ENCODE measurements around the gene WIZ. TPM values are rescaled to one million over a fixed set of nuclear protein-coding genes. Genes with fewer than 3 reads are reported as not detected.

Gene WIZ
- total and polyA plus RNA-seq, 2 of the 8 experiments (the other 6 are each of a cell fraction or from before 2014, with no cell fraction given), result 12.5 to 33.2 TPM

DNA sequence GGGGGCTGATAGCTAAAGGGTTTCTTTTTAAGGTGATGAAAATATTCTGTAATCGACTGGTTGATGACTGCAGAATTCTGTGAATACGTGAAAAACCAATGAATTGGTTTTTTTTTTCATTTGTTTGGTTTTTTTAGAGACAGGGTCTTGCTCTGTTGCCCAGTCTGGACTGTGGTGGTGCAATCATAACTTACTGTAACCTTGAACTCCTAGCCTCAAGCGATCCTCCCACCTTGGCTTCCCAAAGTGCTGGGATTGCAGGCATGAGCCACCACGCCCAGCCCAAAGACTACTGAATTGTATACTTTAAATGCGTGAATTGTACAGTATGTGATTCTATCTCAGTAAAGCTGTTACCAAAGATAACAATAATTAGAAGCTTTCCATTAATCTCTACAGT is 55.3 kb downstream of the WIZ start:
- 95% methylated on average over 5 of the region's 5 CpGs; no CpG with 5 or more reads in 1 of the 2 experiments for WGBS, 2 experiments (ENCODE audit: extremely low coverage in 1 of 2, insufficient coverage in 1 of 2, insufficient read length in 1 of 2, insufficient replicate concordance in 2 of 2, low coverage in 1 of 2, low lambda C conversion rate in 2 of 2, missing lambda C conversion rate in 1 of 2)
- Histone ChIP-seq H2BK5ac (ENCODE audit: low read depth, low read length) (no peak overlapping the region), H3K56ac (replicated peaks; ENCODE audit: insufficient read length, low read depth, low read length) (no peak overlapping the region), H4K5ac (ENCODE audit: insufficient read length, low read depth, low read length) (no peak overlapping the region), H3K23me2 (ENCODE audit: low read depth, low read length) (no peaks in the 10 kb centered on the region), H3K27ac (ENCODE audit: low read depth, low read length) (no peak overlapping the region), H4K8ac (ENCODE audit: extremely low read depth, insufficient read depth, low read length) (no peak overlapping the region), H4K91ac (replicated peaks; ENCODE audit: insufficient read length, low read length) (no peak overlapping the region), H3K4me3 (ENCODE audit: extremely low read depth in 1 of 4, insufficient read depth in 2 of 4, low read depth in 3 of 4, low read length in 4 of 4) (no peak overlapping the region), H3K23ac (ENCODE audit: insufficient read length) (no peak overlapping the region), H3K14ac (ENCODE audit: insufficient read length) (no peak overlapping the region), H3K18ac (ENCODE audit: extremely low read depth, low read length) (no peak overlapping the region), H2AFZ (ENCODE audit: low read length) (no peak overlapping the region), H3K36me3 (ENCODE audit: control insufficient read depth in 2 of 4, insufficient read depth in 4 of 4, low read length in 3 of 4) (peaks cover 20 to 52% (median 37%) of the 10 kb centered on the region in 4 experiments), H3K79me2 (ENCODE audit: control insufficient read depth in 1 of 2, insufficient read depth in 2 of 2, low read length in 2 of 2) (peaks cover 3 to 23% of the 10 kb centered on the region in 2 experiments; a peak in 2 of 4 replicates), H2BK120ac (replicated peaks; ENCODE audit: low read depth, low read length) (no peak overlapping the region), H3K4me2 (ENCODE audit: insufficient read depth in 1 of 2, low read depth in 2 of 2, low read length in 2 of 2) (no peak overlapping the region), H3K27me3 (replicated peaks in 1 of 4; ENCODE audit: control insufficient read depth in 3 of 4, extremely low read depth in 1 of 4, insufficient read depth in 3 of 4, low read length in 3 of 4) (no peaks in the 10 kb centered on the region), H2BK20ac (ENCODE audit: low read length) (no peak overlapping the region), H2BK15ac (ENCODE audit: low read length) (no peak overlapping the region), H3K9ac (replicated peaks in 1 of 4; ENCODE audit: extremely low read depth in 1 of 4, low read depth in 3 of 4, low read length in 3 of 4) (no peak overlapping the region), H3K4ac (replicated peaks; ENCODE audit: insufficient read length, low read depth, low read length) (no peak overlapping the region), H4K20me1 (replicated peaks in 1 of 2; ENCODE audit: control insufficient read depth in 1 of 2, insufficient read depth in 2 of 2, low read length in 2 of 2) (peaks cover 10 to 13% of the 10 kb centered on the region in 2 experiments), H3K4me1 (replicated peaks in 1 of 4; ENCODE audit: control insufficient read depth in 3 of 4, insufficient read depth in 4 of 4, low read length in 3 of 4) (no peaks in the 10 kb centered on the region), H3K79me1 (ENCODE audit: low read depth, low read length) (peaks cover 6% of the 10 kb centered on the region; the same call in 1 of the 2 replicates), H2BK12ac (ENCODE audit: low read depth, low read length) (no peak overlapping the region), H2AK5ac (ENCODE audit: low read depth, low read length) (no peak overlapping the region), H3K9me3 (ENCODE audit: insufficient read depth in 2 of 2, low read depth in 1 of 2, low read length in 1 of 2) (no peaks in the 10 kb centered on the region)
- FAIRE-seq (no peak), DNase-seq (ENCODE audit: low read depth in 1 of 2, low spot score in 2 of 2) (no peak)
- ChIA-PET POLR2A (ENCODE audit: partially characterized antibody) (interaction anchor here (1.3 to 7.0 kb wide), 3 partner anchors 15 to 25 kb away, joined by 4 to 36 read pairs (median 5); partner anchors contain the start of genes AKAP8 and AKAP8L), CTCF (ENCODE audit: partially characterized antibody) (interaction anchor here (0.6 to 0.7 kb wide), 2 partner anchors 42 to 173 kb away, joined by 3 read pairs; no protein-coding TSS in a partner anchor)
- TF ChIP-seq CHD1 (IDR thresholded peaks at IDR 0.05; ENCODE audit: low read depth, low read length) (no peak), RXRA (IDR thresholded peaks at IDR 0.05; ENCODE audit: insufficient read depth, low read depth, low read length) (no peak), KDM1A (IDR thresholded peaks at IDR 0.05; ENCODE audit: borderline replicate concordance, low read length) (no peak), KDM5A (IDR thresholded peaks at IDR 0.05; ENCODE audit: low read length) (no peak), BRCA1 (IDR thresholded peaks at IDR 0.05; ENCODE audit: low read depth, low read length) (no peak), SUZ12 (IDR thresholded peaks at IDR 0.05; ENCODE audit: low read length) (no peak), CEBPB (IDR thresholded peaks at IDR 0.05; ENCODE audit: low read depth, low read length) (no peak), JUND (IDR thresholded peaks at IDR 0.05; ENCODE audit: low read length) (no peak), RAD21 (IDR thresholded peaks at IDR 0.05 in 1 of 2, conservative IDR thresholded peaks at IDR 0.05 in 1 of 2; ENCODE audit: low read depth in 2 of 2, low read length in 2 of 2) (no peak)
- TF ChIP-seq, protein P1, sequence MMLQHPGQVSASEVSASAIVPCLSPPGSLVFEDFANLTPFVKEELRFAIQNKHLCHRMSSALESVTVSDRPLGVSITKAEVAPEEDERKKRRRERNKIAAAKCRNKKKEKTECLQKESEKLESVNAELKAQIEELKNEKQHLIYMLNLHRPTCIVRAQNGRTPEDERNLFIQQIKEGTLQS (IDR thresholded peaks at IDR 0.05; ENCODE audit: insufficient read depth, low read depth, low read length), result no peak

All from H1 (cell line).